Brain microvascular endothelial cell (primary cell): ENCODE data around the gene LTBP3.
A peak's percentile ranks its signal among the peaks of the same experiment; 100 is the strongest.

ENCODE experiments used
- DNase-seq: peaks from one replicate; pipeline ENCODE4 v3.0.0-alpha.2; 2020
- H3K27ac ChIP-seq: fragments of 250-450 bp; sonication (Bioruptor Pico); 2 replicates; pipeline ENCODE4 v1.5.1; 2020; ENCODE audit warnings: mild to moderate bottlenecking, moderate library complexity
- H3K27me3 ChIP-seq: fragments of 250-450 bp; sonication (Bioruptor Pico); replicated peaks from 2 replicates; pipeline ENCODE4 v1.5.1; 2020; ENCODE audit warnings: mild to moderate bottlenecking
- H3K36me3 ChIP-seq: fragments of 250-450 bp; sonication (Bioruptor Pico); replicated peaks from 2 replicates; pipeline ENCODE4 v1.5.1; 2020; ENCODE audit warnings: mild to moderate bottlenecking
- H3K4me3 ChIP-seq: 2 replicates; pipeline ENCODE4 v1.5.1; 2011; ENCODE audit warnings: low read depth, mild to moderate bottlenecking, control low read depth, low read length, moderate library complexity
- in situ Hi-C: cut with HindIII; loops from 2 replicates; pipeline ENCODE4 v1.10.0; 2017; ENCODE audit warnings: low sequenced_read_pairs, low pct_ligation_motif_present
- TF ChIP-seq, protein P1 (sequence below): IDR thresholded peaks from 2 replicates; pipeline ENCODE4 v1.5.1; 2011; ENCODE audit warnings: low read depth, mild to moderate bottlenecking, moderate library complexity, low read length, control low read depth, inconsistent platforms; ENCODE audit errors: missing control alignments

Gene LTBP3

DNA sequence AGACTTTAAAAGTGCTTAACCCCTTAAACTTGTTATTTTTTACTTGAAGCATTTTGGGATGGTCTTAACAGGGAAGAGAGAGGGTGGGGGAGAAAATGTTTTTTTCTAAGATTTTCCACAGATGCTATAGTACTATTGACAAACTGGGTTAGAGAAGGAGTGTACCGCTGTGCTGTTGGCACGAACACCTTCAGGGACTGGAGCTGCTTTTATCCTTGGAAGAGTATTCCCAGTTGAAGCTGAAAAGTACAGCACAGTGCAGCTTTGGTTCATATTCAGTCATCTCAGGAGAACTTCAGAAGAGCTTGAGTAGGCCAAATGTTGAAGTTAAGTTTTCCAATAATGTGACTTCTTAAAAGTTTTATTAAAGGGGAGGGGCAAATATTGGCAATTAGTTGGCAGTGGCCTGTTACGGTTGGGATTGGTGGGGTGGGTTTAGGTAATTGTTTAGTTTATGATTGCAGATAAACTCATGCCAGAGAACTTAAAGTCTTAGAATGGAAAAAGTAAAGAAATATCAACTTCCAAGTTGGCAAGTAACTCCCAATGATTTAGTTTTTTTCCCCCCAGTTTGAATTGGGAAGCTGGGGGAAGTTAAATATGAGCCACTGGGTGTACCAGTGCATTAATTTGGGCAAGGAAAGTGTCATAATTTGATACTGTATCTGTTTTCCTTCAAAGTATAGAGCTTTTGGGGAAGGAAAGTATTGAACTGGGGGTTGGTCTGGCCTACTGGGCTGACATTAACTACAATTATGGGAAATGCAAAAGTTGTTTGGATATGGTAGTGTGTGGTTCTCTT, 56.5 kb downstream of the LTBP3 start:
- in situ Hi-C loops = no loop called here
- peak overlapping the region; percentile 99 for H3K4me3 ChIP-seq
- DNase-seq = peak; percentile 44
- no peaks in the 10 kb centered on the region for H3K27me3 ChIP-seq
- TF ChIP-seq, protein P1, sequence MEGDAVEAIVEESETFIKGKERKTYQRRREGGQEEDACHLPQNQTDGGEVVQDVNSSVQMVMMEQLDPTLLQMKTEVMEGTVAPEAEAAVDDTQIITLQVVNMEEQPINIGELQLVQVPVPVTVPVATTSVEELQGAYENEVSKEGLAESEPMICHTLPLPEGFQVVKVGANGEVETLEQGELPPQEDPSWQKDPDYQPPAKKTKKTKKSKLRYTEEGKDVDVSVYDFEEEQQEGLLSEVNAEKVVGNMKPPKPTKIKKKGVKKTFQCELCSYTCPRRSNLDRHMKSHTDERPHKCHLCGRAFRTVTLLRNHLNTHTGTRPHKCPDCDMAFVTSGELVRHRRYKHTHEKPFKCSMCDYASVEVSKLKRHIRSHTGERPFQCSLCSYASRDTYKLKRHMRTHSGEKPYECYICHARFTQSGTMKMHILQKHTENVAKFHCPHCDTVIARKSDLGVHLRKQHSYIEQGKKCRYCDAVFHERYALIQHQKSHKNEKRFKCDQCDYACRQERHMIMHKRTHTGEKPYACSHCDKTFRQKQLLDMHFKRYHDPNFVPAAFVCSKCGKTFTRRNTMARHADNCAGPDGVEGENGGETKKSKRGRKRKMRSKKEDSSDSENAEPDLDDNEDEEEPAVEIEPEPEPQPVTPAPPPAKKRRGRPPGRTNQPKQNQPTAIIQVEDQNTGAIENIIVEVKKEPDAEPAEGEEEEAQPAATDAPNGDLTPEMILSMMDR = no peak
- H3K27ac ChIP-seq = peak overlapping the region; percentile 93
- H3K36me3 ChIP-seq = peaks cover 71% of the 10 kb centered on the region

DNA sequence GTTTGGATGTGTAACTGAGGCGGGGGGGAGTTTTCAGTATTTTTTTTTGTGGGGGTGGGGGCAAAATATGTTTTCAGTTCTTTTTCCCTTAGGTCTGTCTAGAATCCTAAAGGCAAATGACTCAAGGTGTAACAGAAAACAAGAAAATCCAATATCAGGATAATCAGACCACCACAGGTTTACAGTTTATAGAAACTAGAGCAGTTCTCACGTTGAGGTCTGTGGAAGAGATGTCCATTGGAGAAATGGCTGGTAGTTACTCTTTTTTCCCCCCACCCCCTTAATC, 57.0 kb downstream of the LTBP3 start:
- in situ Hi-C loops = no loop called here
- Histone ChIP-seq H3K27me3 (no peaks in the 10 kb centered on the region), H3K4me3 (peak overlapping the region; percentile 99), H3K27ac (peak overlapping the region; percentile 93), H3K36me3 (peaks cover 68% of the 10 kb centered on the region)
- TF ChIP-seq, protein P1 = no peak
- DNase-seq = no peak

DNA sequence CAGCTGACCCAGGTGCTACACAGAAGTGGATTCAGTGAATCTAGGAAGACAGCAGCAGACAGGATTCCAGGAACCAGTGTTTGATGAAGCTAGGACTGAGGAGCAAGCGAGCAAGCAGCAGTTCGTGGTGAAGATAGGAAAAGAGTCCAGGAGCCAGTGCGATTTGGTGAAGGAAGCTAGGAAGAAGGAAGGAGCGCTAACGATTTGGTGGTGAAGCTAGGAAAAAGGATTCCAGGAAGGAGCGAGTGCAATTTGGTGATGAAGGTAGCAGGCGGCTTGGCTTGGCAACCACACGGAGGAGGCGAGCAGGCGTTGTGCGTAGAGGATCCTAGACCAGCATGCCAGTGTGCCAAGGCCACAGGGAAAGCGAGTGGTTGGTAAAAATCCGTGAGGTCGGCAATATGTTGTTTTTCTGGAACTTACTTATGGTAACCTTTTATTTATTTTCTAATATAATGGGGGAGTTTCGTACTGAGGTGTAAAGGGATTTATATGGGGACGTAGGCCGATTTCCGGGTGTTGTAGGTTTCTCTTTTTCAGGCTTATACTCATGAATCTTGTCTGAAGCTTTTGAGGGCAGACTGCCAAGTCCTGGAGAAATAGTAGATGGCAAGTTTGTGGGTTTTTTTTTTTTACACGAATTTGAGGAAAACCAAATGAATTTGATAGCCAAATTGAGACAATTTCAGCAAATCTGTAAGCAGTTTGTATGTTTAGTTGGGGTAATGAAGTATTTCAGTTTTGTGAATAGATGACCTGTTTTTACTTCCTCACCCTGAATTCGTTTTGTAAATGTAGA, 57.6 kb downstream of the LTBP3 start:
- TF ChIP-seq, protein P1 = no peak
- peaks cover 62% of the 10 kb centered on the region for H3K36me3 ChIP-seq
- no peaks in the 10 kb centered on the region for H3K27me3 ChIP-seq
- in situ Hi-C loops = no loop called here
- H3K4me3 ChIP-seq = peak overlapping the region; percentile 99
- peak; percentile 32 for DNase-seq
- H3K27ac ChIP-seq = peak overlapping the region; percentile 93

DNA sequence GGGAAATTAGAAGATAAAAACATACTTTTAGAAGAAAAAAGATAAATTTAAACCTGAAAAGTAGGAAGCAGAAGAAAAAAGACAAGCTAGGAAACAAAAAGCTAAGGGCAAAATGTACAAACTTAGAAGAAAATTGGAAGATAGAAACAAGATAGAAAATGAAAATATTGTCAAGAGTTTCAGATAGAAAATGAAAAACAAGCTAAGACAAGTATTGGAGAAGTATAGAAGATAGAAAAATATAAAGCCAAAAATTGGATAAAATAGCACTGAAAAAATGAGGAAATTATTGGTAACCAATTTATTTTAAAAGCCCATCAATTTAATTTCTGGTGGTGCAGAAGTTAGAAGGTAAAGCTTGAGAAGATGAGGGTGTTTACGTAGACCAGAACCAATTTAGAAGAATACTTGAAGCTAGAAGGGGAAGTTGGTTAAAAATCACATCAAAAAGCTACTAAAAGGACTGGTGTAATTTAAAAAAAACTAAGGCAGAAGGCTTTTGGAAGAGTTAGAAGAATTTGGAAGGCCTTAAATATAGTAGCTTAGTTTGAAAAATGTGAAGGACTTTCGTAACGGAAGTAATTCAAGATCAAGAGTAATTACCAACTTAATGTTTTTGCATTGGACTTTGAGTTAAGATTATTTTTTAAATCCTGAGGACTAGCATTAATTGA, 58.3 kb downstream of the LTBP3 start:
- H3K36me3 ChIP-seq = peaks cover 55% of the 10 kb centered on the region
- H3K4me3 ChIP-seq = peak overlapping the region; percentile 99
- no peaks in the 10 kb centered on the region for H3K27me3 ChIP-seq
- TF ChIP-seq, protein P1 = no peak
- in situ Hi-C loops = loop anchor here (5.0 kb wide), 1 partner anchor 78 kb away; the partner anchor contains the start of gene NEAT1
- H3K27ac ChIP-seq = peak overlapping the region; percentile 93
- no peak for DNase-seq

DNA sequence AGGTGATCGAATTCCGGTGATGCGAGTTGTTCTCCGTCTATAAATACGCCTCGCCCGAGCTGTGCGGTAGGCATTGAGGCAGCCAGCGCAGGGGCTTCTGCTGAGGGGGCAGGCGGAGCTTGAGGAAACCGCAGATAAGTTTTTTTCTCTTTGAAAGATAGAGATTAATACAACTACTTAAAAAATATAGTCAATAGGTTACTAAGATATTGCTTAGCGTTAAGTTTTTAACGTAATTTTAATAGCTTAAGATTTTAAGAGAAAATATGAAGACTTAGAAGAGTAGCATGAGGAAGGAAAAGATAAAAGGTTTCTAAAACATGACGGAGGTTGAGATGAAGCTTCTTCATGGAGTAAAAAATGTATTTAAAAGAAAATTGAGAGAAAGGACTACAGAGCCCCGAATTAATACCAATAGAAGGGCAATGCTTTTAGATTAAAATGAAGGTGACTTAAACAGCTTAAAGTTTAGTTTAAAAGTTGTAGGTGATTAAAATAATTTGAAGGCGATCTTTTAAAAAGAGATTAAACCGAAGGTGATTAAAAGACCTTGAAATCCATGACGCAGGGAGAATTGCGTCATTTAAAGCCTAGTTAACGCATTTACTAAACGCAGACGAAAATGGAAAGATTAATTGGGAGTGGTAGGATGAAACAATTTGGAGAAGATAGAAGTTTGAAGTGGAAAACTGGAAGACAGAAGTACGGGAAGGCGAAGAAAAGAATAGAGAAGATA, 59.0 kb downstream of the LTBP3 start, which contains the start of gene MALAT1:
MALAT1 (plus strand) TSS at position 69 of the 736 bp plus-strand sequence.
- DNase-seq = peak; percentile 91
- peak within 1 kb of the TSS; percentile 99 for H3K4me3 ChIP-seq
- H3K27me3 ChIP-seq = no peaks in the 10 kb centered on the region
- TF ChIP-seq, protein P1 = no peak
- peaks cover 48% of the 10 kb centered on the region for H3K36me3 ChIP-seq
- peak within 1 kb of the TSS; percentile 93 for H3K27ac ChIP-seq
- in situ Hi-C loops = loop anchor here (5.0 kb wide), 1 partner anchor 77 kb away; the partner anchor contains the start of gene NEAT1
